Fibroblast of pulmonary artery (primary cell): ENCODE data around the gene ELANE.

ENCODE experiments used
- DNase-seq: peaks from one replicate; pipeline ENCODE4 v3.0.0-alpha.2; 2010; ENCODE audit warnings: low read depth
- H3K4me3 ChIP-seq: replicated peaks from 2 replicates; pipeline ENCODE4 v1.5.1; 2011; ENCODE audit warnings: low read depth, mild to moderate bottlenecking, control low read depth, low read length, moderate library complexity
- CTCF ChIP-seq: IDR thresholded peaks from 2 replicates; pipeline ENCODE4 v1.5.1; 2011; ENCODE audit warnings: mild to moderate bottlenecking, control low read depth, low read length, inconsistent platforms; ENCODE audit errors: missing control alignments

The ELANE gene

GRCh38 chr19:862581-863314 is 10.6 kb downstream of the ELANE start:
- no peak for TF ChIP-seq CTCF
- DNase-seq, result peak; percentile 35
- H3K4me3 ChIP-seq, result no peak overlapping the region

GRCh38 chr19:863315-863620 is 11.2 kb downstream of the ELANE start:
- no peak for DNase-seq
- no peak overlapping the region for H3K4me3 ChIP-seq
- no peak for TF ChIP-seq CTCF

- TF ChIP-seq CTCF, result no peak
- DNase-seq, result no peak
- no peak overlapping the region for H3K4me3 ChIP-seq
Measured at GRCh38 chr19:866769-867300, 14.7 kb downstream of the ELANE start.

GRCh38 chr19:867301-867793 is 15.2 kb downstream of the ELANE start:
- no peak overlapping the region for H3K4me3 ChIP-seq
- no peak for TF ChIP-seq CTCF
- DNase-seq, result no peak

- H3K4me3 ChIP-seq, result no peak overlapping the region
- no peak for DNase-seq
- no peak for TF ChIP-seq CTCF
Measured at GRCh38 chr19:867855-868457, 15.9 kb downstream of the ELANE start.

GRCh38 chr19:868458-869244 is 16.5 kb downstream of the ELANE start:
- no peak for DNase-seq
- no peak for TF ChIP-seq CTCF
- no peak overlapping the region for H3K4me3 ChIP-seq
